ENCODE results near the gene NRN1.
A peak's percentile ranks its signal among the peaks of the same experiment; 100 is the strongest.

NRN1 gene

DNA sequence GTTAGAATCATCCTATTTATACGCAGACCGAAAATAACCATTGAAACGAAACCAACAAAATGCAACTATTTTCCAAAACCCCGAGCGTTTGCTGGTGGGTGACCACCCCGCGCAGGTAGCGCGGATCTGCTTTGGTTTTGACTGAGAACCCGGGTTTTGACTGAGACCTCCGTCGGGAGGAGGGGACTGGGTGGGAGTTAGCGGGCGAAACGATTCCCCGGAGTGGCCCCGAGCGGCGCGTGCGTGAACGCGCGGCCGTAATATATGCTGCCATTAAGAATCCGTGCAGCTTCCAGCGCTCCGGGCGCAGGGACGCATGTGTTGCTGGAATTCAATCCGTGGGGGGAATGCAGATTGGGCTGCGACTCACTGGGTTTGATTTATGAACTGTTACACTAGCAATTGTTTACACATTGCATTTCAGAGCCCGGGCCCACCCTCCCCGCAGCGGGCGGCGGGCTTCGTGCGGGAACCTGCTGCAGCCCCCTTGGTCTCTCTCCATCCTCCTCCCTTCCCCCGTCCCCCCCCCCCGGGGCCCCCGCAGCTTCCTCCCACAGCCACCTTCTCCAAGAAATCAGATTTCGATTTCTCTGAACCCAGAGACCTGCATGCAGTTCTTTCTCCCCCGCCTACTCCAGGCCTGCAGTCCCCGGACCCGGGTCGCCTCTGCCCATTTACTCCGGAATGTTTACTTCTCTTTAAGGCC, 9.9 kb downstream of the NRN1 start:
- no peak for DNase-seq (ENCODE audit: low read depth)
- H3K4me3 ChIP-seq (ENCODE audit: low read depth, low read length), result peak overlapping the region; percentile 70
- TF ChIP-seq, protein P1, sequence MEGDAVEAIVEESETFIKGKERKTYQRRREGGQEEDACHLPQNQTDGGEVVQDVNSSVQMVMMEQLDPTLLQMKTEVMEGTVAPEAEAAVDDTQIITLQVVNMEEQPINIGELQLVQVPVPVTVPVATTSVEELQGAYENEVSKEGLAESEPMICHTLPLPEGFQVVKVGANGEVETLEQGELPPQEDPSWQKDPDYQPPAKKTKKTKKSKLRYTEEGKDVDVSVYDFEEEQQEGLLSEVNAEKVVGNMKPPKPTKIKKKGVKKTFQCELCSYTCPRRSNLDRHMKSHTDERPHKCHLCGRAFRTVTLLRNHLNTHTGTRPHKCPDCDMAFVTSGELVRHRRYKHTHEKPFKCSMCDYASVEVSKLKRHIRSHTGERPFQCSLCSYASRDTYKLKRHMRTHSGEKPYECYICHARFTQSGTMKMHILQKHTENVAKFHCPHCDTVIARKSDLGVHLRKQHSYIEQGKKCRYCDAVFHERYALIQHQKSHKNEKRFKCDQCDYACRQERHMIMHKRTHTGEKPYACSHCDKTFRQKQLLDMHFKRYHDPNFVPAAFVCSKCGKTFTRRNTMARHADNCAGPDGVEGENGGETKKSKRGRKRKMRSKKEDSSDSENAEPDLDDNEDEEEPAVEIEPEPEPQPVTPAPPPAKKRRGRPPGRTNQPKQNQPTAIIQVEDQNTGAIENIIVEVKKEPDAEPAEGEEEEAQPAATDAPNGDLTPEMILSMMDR (conservative IDR thresholded peaks at IDR 0.05; ENCODE audit: low read depth, low read length), result no peak

DNA sequence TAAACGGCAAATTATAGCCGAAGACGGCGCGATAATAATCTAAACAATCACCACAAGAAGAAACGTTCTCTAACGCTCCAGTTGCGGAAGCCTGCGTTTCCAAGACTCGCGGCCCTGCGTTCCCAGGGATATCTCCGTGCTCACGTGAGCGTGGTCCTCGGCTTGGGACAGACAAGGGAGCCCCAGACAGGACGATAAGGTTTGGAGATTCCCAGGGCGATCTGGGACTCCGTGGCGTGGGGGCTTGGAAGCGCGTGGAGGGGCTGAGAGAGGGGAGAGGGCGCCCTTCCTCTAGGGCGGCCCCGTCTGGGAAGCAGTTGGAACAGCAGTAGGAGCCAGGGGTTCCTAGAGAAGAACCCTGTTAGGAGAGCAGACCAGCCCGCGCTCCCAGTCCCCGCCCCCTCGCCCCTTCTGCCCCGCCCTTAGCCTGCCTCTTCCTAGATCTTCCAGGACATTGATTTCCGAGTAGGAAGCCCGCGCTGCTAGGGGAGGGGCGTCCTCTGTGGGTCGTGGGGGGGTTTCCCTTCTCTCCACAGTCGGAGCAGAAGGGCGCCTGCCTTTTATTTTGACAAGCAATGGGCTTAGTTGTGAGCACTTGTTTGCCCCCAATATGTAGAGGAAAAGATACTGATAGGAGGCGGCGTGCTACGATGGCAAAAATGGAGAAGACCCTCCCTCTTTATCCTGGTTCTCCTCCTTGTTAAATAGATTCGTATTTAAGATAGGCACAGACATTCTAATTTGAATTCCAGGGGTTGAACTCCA, 10.6 kb downstream of the NRN1 start:
- peak overlapping the region; percentile 70 for H3K4me3 ChIP-seq (ENCODE audit: low read depth, low read length)
- TF ChIP-seq, protein P1 (conservative IDR thresholded peaks at IDR 0.05; ENCODE audit: low read depth, low read length), result peak; percentile 30
- DNase-seq (ENCODE audit: low read depth), result no peak

DNA sequence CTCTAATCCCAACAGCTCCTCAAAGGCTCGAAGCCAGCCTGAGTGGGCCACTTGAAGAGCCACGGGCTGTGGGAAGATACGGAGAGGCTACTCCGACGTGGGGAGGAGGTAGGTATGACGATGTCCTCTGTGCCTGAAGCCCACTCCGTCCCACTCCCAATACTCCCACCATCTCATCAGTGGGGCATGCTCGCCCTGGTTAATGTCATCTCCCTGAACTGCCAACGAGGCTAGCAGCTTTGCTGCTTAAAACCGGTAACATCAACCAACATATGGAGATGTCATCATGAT, 11.1 kb downstream of the NRN1 start:
- H3K4me3 ChIP-seq (ENCODE audit: low read depth, low read length), result no peak overlapping the region
- TF ChIP-seq, protein P1 (conservative IDR thresholded peaks at IDR 0.05; ENCODE audit: low read depth, low read length), result no peak
- no peak for DNase-seq (ENCODE audit: low read depth)

DNA sequence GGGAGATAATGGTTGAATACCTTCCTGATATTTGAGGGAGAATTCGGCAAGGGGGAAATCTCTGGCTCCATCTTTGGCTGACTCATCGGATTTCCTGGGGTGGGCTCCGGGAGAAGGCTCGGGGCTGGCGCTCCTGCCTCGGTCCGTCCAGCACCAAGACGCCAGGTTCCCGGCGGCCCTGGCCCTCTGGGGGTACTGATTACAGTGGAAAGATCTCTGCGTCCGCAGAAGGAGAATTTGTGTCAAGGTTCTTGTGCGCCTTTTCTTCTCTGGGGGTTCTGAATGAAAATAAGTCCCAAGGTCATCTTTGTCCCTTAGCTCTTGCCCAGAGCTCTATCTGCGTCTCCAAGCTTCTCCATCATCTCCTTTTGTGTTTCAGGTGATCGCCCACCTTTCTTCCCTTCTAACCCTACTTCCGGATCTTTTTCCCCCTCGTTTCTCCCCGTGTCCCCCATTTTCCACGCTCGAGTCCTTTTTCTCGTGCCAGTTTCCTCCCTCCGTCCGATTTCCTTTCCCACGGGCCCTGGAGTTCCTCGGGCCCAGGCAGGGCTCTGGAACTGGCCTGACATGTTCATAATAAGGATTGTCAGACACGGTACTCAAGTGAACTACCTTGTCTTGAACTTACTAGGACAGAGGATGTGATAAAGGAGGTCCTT, 11.6 kb downstream of the NRN1 start:
- H3K4me3 ChIP-seq (ENCODE audit: low read depth, low read length), result no peak overlapping the region
- TF ChIP-seq, protein P1 (conservative IDR thresholded peaks at IDR 0.05; ENCODE audit: low read depth, low read length), result no peak
- no peak for DNase-seq (ENCODE audit: low read depth)

DNA sequence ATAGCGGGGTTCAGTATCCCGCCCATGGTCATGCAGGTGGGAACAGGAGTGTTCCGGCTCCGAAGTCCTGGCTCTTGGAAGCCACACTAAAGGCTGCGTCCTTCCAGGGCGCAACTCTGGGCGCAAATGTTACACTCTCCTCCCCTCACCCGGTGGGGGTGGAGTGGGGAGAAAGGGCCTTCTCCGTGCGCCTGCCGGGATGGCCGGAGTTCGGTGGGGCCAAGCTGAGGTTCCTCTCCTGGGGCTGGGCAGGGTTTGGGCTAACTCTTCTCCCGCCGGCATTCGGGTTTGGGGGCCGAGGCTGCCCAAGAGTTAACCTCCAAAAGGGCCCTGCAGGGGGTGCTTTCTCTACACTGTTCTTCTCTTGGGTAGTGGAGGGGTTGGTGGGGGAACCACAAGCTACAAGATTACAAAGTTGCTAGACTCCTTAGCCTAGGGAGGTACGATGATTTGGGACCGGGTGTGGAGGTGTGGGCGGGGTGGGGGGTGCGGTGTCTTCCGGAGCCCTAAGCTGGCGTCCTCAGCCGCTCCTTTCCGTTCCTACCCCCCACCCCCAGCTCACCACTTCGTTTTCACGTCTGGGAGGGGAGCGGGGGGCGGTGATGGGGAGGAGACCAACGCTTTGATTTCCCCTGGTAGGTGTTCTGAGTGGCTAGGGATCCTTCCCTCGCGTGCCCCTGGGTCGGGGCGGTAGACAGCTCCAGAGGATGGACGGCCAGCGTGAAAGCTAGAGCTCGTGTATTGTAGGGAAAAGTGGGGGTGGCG, 12.3 kb downstream of the NRN1 start:
- TF ChIP-seq, protein P1 (conservative IDR thresholded peaks at IDR 0.05; ENCODE audit: low read depth, low read length), result no peak
- DNase-seq (ENCODE audit: low read depth), result no peak

DNA sequence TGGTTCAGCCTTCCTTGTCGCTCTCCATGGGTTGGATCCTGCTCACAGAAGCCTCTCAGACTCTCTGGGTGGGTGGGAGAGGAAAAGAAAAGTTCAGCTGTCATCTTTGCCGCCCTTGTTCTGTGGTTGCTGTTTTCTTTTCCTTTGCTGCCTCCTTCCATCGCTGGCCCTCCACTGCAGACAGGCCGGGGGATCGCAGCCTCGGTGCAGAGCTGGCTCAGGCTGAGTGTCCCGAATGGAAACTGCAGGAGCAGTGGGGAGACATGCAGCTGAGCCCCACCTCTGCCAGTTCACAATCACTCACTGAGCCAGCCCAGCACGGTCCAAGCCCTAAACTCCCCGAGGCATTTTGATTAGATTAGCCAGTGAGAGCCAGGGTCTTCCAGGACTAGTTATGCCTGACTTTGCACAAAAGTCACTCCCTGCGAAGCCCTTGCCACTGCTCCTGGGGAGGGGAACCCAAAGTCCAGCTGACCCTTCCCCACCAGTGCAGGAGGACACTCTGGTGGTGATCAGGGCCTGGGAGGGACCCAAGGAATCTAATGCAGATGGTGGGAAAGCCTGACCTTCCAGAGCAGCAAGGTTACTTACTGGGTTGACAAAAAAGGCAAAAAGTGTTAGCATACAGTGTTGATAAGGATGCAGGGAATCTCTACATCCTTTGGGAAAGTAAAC, 14.0 kb downstream of the NRN1 start:
- no peak for DNase-seq (ENCODE audit: low read depth)
- H3K4me3 ChIP-seq (ENCODE audit: low read depth, low read length), result no peak overlapping the region
- TF ChIP-seq, protein P1 (conservative IDR thresholded peaks at IDR 0.05; ENCODE audit: low read depth, low read length), result no peak

More for the DNA sequence above, 12.3 kb downstream of the NRN1 start:
- H3K4me3 ChIP-seq (ENCODE audit: low read depth, low read length), result no peak overlapping the region
